ENCODE measurements around the gene AGPAT4. TPM values are rescaled to one million over a fixed set of nuclear protein-coding genes. Genes with fewer than 3 reads are reported as not detected.

The AGPAT4 gene
- total RNA-seq, 6 experiments from 2014 or later, result 0.42 to 1.7 (median 0.78) TPM

DNA sequence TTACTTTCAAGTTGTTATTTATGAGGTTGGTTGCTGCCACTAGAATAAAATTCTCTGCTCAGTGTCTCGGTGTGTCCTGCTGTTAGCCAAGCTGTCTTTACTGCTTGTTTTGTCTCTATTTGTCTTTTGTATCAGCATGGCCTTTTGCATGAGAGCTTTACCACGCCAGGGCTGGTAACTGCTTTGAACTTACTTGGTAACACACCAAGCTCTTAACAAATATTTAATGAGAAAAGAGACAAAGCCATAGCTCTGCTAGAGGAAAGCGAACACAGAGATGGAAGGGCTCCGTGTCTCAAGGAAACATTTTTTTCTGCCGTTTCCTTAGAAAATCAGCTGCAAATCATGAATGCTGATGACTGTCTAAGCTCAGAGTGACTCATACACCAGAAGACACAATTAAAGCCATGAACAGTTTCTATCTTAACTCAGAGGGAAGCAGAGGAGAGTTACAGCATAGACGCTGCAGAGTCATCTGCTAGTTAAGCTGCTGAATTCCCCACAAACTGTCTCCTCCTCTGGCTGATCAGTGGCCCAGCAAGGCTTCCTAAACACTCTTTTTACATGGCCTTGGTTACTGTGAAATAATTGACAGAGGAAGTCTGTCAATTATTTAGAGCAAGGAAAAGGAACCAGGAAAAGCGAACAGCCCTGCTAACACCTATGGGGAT lies 44.8 kb downstream of the AGPAT4 start:
- H3K36me3 ChIP-seq, result no peaks in the 10 kb centered on the region
- intact Hi-C loops (cut with DNase I), result no loop called here
- no peaks in the 10 kb centered on the region for H3K9me3 ChIP-seq
- peak overlapping the region in 1 of 3 donors; percentile 29 for H3K27ac ChIP-seq
- H3K27me3 ChIP-seq, result no peaks in the 10 kb centered on the region
- H3K4me1 ChIP-seq, result no peaks in the 10 kb centered on the region
- DNase-seq (no peak), ATAC-seq (peak; percentile 33 to 85 (median 61))
- 46% methylated on average over 7 of the region's 7 CpGs for WGBS (ENCODE audit: insufficient coverage, low coverage, low lambda C conversion rate, missing lambda C conversion rate)
- H3K4me3 ChIP-seq, result no peak overlapping the region
- TF ChIP-seq, protein P1, sequence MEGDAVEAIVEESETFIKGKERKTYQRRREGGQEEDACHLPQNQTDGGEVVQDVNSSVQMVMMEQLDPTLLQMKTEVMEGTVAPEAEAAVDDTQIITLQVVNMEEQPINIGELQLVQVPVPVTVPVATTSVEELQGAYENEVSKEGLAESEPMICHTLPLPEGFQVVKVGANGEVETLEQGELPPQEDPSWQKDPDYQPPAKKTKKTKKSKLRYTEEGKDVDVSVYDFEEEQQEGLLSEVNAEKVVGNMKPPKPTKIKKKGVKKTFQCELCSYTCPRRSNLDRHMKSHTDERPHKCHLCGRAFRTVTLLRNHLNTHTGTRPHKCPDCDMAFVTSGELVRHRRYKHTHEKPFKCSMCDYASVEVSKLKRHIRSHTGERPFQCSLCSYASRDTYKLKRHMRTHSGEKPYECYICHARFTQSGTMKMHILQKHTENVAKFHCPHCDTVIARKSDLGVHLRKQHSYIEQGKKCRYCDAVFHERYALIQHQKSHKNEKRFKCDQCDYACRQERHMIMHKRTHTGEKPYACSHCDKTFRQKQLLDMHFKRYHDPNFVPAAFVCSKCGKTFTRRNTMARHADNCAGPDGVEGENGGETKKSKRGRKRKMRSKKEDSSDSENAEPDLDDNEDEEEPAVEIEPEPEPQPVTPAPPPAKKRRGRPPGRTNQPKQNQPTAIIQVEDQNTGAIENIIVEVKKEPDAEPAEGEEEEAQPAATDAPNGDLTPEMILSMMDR (IDR thresholded peaks at IDR 0.05), result no peak
- TF ChIP-seq POLR2A (IDR thresholded peaks at IDR 0.05), result no peak

DNA sequence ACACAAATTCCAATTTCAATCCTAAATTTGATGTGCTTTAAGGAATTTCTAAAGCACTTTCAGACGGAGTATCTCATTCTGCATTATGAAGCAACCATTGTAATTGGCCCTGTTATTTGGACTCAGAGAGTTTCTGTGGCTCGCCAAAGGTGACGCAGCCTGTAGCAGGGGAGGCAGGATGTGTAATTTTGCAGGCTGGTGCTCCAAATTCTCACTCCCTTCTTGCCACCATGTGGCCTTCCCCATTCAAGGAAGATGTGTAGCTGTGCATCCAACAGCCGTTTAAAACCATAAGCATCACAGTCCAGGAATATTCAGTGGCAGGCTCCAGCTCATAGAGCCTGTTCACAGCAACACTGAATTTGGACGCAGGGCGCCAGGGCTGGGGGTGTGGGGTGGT lies 45.8 kb downstream of the AGPAT4 start:
- no peak overlapping the region for H3K4me3 ChIP-seq
- no peaks in the 10 kb centered on the region for H3K9me3 ChIP-seq
- DNase-seq (no peak), ATAC-seq (no peak)
- no peaks in the 10 kb centered on the region for H3K27me3 ChIP-seq
- H3K36me3 ChIP-seq, result no peaks in the 10 kb centered on the region
- H3K4me1 ChIP-seq, result no peaks in the 10 kb centered on the region
- intact Hi-C loops (cut with DNase I), result no loop called here
- 82% methylated on average over 6 of the region's 6 CpGs for WGBS (ENCODE audit: insufficient coverage, low coverage, low lambda C conversion rate, missing lambda C conversion rate)
- H3K27ac ChIP-seq, result no peak overlapping the region
- no peak for TF ChIP-seq POLR2A (IDR thresholded peaks at IDR 0.05)

DNA sequence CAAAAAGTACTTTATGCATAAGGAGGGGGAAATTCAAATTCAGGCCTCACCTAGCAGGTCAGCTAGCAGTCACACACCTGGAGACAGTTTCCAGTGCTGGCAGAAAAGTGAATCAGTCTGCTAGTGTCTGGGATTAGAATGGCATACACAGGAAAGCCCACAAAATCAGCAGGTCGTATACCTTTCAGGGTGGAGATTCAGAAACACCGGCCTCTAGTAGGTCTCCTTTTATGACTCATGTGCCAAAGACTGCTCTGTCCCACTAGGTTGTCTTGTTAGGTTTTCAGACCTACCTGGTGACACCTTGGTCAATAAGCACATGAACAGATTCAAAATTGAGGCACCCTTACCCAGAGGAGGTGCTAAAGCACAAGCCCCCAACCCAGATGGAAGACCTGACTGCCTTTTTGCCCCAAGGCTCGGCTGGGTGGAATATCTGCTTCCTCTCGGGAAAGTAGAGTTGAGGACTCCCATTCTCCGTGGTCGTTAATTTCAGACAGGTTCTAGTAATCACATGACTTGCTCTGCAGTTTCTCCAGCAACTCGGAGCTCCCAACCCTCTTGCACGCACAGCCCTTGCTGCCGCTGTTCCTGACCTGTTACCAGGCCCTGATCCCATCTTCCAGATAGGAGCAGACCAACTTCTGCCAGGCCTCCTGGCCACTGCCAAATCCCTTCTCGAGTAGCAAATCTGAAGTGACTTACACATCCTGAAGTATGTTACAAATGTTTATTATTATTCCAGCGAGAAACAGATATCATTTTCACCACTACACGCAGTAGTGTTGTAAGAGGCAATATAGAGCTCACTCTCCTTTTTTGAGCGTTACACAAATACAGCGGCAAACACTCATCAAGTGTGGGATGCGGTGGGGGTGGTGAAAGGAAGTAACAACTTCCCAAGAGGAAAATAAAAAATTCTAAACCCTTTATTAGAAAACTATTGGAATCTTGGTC lies 46.6 kb downstream of the AGPAT4 start:
- Histone ChIP-seq H3K27me3 (no peaks in the 10 kb centered on the region), H3K9me3 (no peaks in the 10 kb centered on the region), H3K27ac (no peak overlapping the region), H3K4me3 (no peak overlapping the region), H3K36me3 (no peaks in the 10 kb centered on the region), H3K4me1 (no peaks in the 10 kb centered on the region)
- DNase-seq (no peak), ATAC-seq (no peak)
- intact Hi-C loops (cut with DNase I), result no loop called here
- TF ChIP-seq, protein P1 (IDR thresholded peaks at IDR 0.05), result no peak
- no peak for TF ChIP-seq POLR2A (IDR thresholded peaks at IDR 0.05)
- WGBS (ENCODE audit: insufficient coverage, low coverage, low lambda C conversion rate, missing lambda C conversion rate), result 79% methylated on average over 10 of the region's 15 CpGs

DNA sequence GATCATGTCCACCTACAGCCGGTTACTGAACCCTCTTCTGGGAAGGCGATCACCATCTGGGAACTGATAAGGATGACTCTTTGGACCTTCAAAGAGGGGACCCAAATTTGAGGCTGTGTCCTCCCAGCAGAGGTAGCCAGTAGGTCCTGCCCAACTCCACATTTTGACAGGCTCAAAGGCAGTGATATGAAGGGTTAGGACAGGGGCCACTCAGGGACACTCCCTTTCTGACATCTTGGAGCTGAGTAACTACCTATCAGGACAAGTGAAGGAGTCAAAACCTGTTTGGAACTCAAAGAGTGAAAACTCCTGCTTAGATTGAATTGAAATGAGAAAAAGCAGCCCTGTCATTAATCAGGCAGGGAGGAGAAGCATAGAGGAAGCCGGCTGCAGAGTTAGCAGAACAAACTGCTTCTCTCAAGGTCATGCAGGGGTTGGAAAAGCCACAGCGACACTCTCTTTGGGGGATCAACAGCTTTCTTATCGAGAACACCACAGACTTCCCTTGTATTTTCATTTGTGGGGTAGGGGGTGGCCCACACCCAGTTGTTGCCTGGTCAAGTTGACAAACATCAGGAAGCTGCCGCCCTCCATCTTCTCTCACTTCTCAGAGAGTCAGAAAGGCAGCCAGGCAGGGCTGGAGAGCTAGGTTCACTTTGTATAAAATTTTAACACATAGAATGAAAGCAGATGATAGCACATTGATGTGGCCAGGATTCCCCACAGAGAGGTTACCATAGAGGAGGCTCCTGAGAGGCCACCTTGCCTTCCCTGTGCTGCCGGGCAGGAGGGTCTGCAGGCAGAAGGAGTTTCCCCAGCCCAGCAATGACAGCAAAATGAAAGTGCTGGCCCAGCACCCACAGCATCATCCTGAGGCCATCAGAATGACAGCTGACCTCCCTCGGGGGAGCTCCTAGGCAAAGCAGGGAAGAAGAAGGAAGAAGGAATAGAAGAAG lies 47.6 kb downstream of the AGPAT4 start:
- Histone ChIP-seq H3K36me3 (no peaks in the 10 kb centered on the region), H3K4me3 (no peak overlapping the region), H3K27ac (no peak overlapping the region), H3K27me3 (no peaks in the 10 kb centered on the region), H3K4me1 (no peaks in the 10 kb centered on the region), H3K9me3 (no peaks in the 10 kb centered on the region)
- 54% methylated on average over 5 of the region's 8 CpGs for WGBS (ENCODE audit: insufficient coverage, low coverage, low lambda C conversion rate, missing lambda C conversion rate)
- intact Hi-C loops (cut with DNase I), result no loop called here
- DNase-seq, result no peak
- no peak for TF ChIP-seq POLR2A (IDR thresholded peaks at IDR 0.05)
- TF ChIP-seq, protein P1 (IDR thresholded peaks at IDR 0.05), result no peak
- peak; percentile 58 to 72 (median 61) for ATAC-seq
